Activated CD8-positive, alpha-beta T cell treated with anti-CD3 and anti-CD28 coated beads for 36 hours (primary cell): ENCODE measurements around the gene PTPN7. TPM values are rescaled to one million over a fixed set of nuclear protein-coding genes. Genes with fewer than 3 reads are reported as not detected.

Experiments
- ATAC-seq: fragments of 200-7000 bp; cut with Tn5 transposase; one replicate; pipeline ENCODE4 v1.10.0; 2021; ENCODE audit warnings: mild to moderate bottlenecking, moderate library complexity
- CTCF ChIA-PET: fragments of 350-600 bp; sonication (Branson Sonifier 250); formaldehyde crosslinking; loops from one replicate; lab custom pipeline; 2021; ENCODE audit warnings: antibody characterized with exemption; lab: Charles Lee
- POLR2A ChIA-PET: fragments of 350-600 bp; sonication (Branson Sonifier 250); formaldehyde crosslinking; loops from one replicate; lab custom pipeline; 2021; ENCODE audit warnings: antibody characterized with exemption; lab: Charles Lee
- DNase-seq: peaks from one replicate; pipeline ENCODE4 v3.0.0-alpha.2; 2020
- H3K27ac Mint-ChIP-seq: one replicate; pipeline ENCODE4 v1.8.0; 2021; ENCODE audit warnings: mild to moderate bottlenecking, mixed read lengths
- H3K27me3 Mint-ChIP-seq: one replicate; pipeline ENCODE4 v1.8.0; 2021; ENCODE audit warnings: mixed read lengths
- H3K36me3 Mint-ChIP-seq: one replicate; pipeline ENCODE4 v1.8.0; 2021; ENCODE audit warnings: low read depth, mixed read lengths
- H3K4me1 Mint-ChIP-seq: one replicate; pipeline ENCODE4 v1.8.0; 2021; ENCODE audit warnings: low read depth, mixed read lengths
- H3K4me3 Mint-ChIP-seq: one replicate; pipeline ENCODE4 v1.8.0; 2021; ENCODE audit warnings: mild to moderate bottlenecking, moderate library complexity, mixed read lengths
- H3K9me3 Mint-ChIP-seq: one replicate; pipeline ENCODE4 v1.8.0; 2021; ENCODE audit warnings: mixed read lengths
- CTCF ChIP-seq: fragments of 200-600 bp; IDR thresholded peaks from one replicate; pipeline ENCODE4 v1.8.0; 2022; ENCODE audit warnings: antibody characterized with exemption, mild to moderate bottlenecking
- intact Hi-C: fragments of 100-400 bp; cut with micrococcal nuclease; formaldehyde crosslinking; loops from one replicate; pipeline ENCODE4 v1.10.0; 2022
- total RNA-seq, 2 experiments: library from RNA; stranded (reverse); gene quantifications; one replicate each; pipeline ENCODE4 v1.2.3, GENCODE V29; 2021

The PTPN7 gene
- 100 to 1,000 TPM; 195 to 200 TPM for total RNA-seq

GRCh38 chr1:202160377-202160940, at the start of gene PTPN7:
Gene PTPN7 (minus strand): TSS chr1:202160602. CDS start chr1:202159402, 1,200 bp downstream.
- peaks cover 46% of the 10 kb centered on the region for H3K36me3 Mint-ChIP-seq
- no peaks in the 10 kb centered on the region for H3K27me3 Mint-ChIP-seq
- TF ChIP-seq CTCF = peak; percentile 85
- H3K4me1 Mint-ChIP-seq = peaks cover 64% of the 10 kb centered on the region
- ATAC-seq = peak; percentile 52
- H3K27ac Mint-ChIP-seq = peak within 1 kb of the TSS; percentile 95
- H3K4me3 Mint-ChIP-seq = peak within 1 kb of the TSS; percentile 95
- H3K9me3 Mint-ChIP-seq = no peaks in the 10 kb centered on the region
- DNase-seq = peak; percentile 96
- intact Hi-C loops = no loop called here
- ChIA-PET POLR2A (interaction anchor here (0.7 to 13.6 kb wide), 9 partner anchors 8 to 331 kb away, joined by 3 to 124 read pairs (median 5); partner anchors contain the start of genes ARL8A and IPO9), CTCF (interaction anchor here (0.9 to 2.6 kb wide), 14 partner anchors 9 to 197 kb away, joined by 3 to 27 read pairs (median 4); partner anchors contain the start of genes ARL8A and LGR6)

- ChIA-PET POLR2A (no interaction called here), CTCF (no interaction called here)
- peaks cover 18% of the 10 kb centered on the region for H3K27me3 Mint-ChIP-seq
- H3K4me3 Mint-ChIP-seq = no peak overlapping the region
- H3K36me3 Mint-ChIP-seq = no peaks in the 10 kb centered on the region
- no peak for ATAC-seq
- no peak for TF ChIP-seq CTCF
- H3K9me3 Mint-ChIP-seq = no peaks in the 10 kb centered on the region
- intact Hi-C loops = no loop called here
- no peak for DNase-seq
- no peaks in the 10 kb centered on the region for H3K4me1 Mint-ChIP-seq
- H3K27ac Mint-ChIP-seq = no peak overlapping the region
These were observed 48.0 kb upstream of the PTPN7 start for GRCh38 chr1:202208351-202208857.

- TF ChIP-seq CTCF = no peak
- H3K4me1 Mint-ChIP-seq = no peaks in the 10 kb centered on the region
- CTCF ChIA-PET = no interaction called here
- no peak for ATAC-seq
- DNase-seq = no peak
- peaks cover 10% of the 10 kb centered on the region for H3K27me3 Mint-ChIP-seq
- POLR2A ChIA-PET = no interaction called here
- H3K9me3 Mint-ChIP-seq = no peaks in the 10 kb centered on the region
- intact Hi-C loops = no loop called here
- no peak overlapping the region for H3K27ac Mint-ChIP-seq
- H3K4me3 Mint-ChIP-seq = no peak overlapping the region
- H3K36me3 Mint-ChIP-seq = no peaks in the 10 kb centered on the region
These were observed 46.9 kb upstream of the PTPN7 start for GRCh38 chr1:202207292-202207691.

- H3K27me3 Mint-ChIP-seq = peaks cover under 1% of the 10 kb centered on the region
- no peak overlapping the region for H3K4me3 Mint-ChIP-seq
- ChIA-PET CTCF (interaction anchor here (0.9 to 1.2 kb wide), 3 partner anchors 9 to 16 kb away, joined by 3 to 4 read pairs (median 4); partner anchors contain the start of gene LGR6), POLR2A (interaction anchor here (0.7 kb wide), 1 partner anchor 20 kb away, joined by 3 read pairs; no protein-coding TSS in a partner anchor)
- DNase-seq (no peak), ATAC-seq (no peak)
- TF ChIP-seq CTCF = peak; percentile 46
- no peaks in the 10 kb centered on the region for H3K36me3 Mint-ChIP-seq
- H3K9me3 Mint-ChIP-seq = no peaks in the 10 kb centered on the region
- intact Hi-C loops = no loop called here
- H3K4me1 Mint-ChIP-seq = peaks cover 2% of the 10 kb centered on the region
- H3K27ac Mint-ChIP-seq = no peak overlapping the region
These were observed 45.3 kb upstream of the PTPN7 start for GRCh38 chr1:202205523-202206190.

GRCh38 chr1:202204065-202204464, 43.7 kb upstream of the PTPN7 start:
- DNase-seq = no peak
- Mint-ChIP-seq H3K4me3 (no peak overlapping the region), H3K27me3 (no peaks in the 10 kb centered on the region), H3K9me3 (no peaks in the 10 kb centered on the region), H3K27ac (no peak overlapping the region), H3K4me1 (peaks cover 9% of the 10 kb centered on the region), H3K36me3 (no peaks in the 10 kb centered on the region)
- no peak for ATAC-seq
- TF ChIP-seq CTCF = no peak
- ChIA-PET POLR2A (no interaction called here), CTCF (no interaction called here)
- intact Hi-C loops = no loop called here
